Stimulated activated CD8-positive, alpha-beta memory T cell treated with anti-CD3 and anti-CD28 coated beads, Interleukin-2, amount 100 ng/mL, for 1 hour (primary cell): ENCODE results near the gene SORCS2.

Source experiments
- DNase-seq, 2 donors: peaks; one replicate each; pipeline ENCODE4 v3.0.0-alpha.2; 2020; ENCODE audit warnings: low read depth in 2 of 2

SORCS2 gene

DNA sequence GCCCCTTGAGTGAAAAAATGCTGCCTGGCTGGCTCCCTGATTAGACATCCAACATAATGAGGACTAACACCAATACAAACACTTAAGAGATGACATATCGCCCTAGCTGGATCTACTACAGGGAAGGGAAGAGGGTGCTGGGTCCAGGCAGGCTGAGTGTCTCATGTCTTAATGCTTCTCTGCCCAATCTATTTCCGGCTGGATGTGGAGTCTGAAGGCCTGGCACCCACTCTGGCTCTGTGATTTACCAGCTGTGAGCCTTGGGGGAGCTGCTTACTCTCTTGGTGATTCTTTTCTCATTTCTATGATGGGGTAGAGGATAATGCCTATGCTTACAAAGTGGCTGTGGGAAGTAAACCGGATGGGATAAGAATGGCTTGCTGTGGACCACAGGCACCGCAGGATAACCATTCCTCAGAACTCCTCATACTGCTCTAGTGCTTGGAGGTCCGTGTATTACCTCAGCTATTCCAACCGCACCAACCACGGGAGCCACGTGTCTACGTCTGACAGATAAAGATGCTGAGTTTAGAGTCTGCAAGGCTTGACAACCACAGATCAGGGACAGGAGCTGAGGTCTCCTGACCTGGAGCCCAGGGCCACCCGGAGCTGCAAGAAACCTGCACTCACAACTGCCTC, 585.7 kb downstream of the SORCS2 start:
- DNase-seq: no peak

DNA sequence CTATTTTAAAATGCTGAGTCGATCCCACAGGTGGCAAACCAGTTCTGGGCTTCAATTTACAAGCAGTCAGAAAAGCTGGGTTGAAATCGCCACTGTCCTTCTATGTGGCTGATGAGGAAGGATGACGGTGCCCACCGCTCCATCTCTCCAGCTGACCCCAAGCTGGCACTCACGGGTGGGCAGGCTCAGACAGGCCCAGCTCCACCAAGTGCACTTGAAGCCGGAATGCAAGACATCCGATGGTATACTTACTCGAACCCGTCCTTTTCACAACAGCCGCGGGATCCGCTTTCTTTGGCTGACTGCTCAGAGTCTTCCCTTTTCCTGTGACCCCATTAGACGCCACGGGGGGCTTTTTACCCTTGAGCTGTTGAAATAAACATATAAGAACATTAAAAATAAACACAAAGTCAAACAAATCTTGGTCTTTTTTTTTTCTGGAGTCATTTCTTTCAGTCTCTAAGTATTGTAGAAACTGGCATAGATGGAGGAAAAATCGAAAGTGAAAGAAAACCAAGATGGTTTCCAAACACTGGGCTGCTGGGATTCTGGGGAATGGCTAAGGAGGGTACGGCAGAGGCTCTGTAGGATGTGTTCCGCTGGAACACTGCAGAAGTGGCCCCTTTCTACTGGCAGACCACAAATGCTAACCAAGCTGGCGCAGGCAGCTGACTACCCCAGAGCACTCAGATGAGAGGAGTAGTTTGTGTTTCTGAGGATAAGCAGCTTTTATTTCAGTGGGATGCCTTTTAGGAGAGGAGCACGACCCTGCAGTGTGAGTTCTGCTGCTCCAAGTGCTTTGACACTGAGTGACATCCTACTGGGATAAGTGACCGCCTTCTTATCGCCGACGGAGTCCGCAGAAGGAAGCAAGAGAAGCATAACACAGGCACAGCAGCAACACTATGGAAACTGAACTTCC, 586.4 kb downstream of the SORCS2 start:
- no peak for DNase-seq

DNA sequence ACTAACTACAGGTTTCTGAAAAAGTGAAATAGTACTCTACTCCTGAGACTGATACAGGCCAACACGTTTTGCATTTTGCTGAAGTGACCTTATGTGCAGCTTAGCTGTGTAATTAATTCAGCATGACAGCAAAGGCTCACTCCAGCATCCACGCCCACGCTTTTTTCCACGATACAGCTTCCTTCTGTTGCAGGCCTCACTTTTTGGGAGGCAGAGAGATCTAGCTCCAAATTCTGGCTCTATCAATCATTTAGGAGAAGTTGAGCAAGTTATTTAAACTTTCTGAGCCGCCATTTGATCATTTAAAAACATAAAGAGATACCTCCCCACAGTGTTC, 587.1 kb downstream of the SORCS2 start:
- DNase-seq: no peak

DNA sequence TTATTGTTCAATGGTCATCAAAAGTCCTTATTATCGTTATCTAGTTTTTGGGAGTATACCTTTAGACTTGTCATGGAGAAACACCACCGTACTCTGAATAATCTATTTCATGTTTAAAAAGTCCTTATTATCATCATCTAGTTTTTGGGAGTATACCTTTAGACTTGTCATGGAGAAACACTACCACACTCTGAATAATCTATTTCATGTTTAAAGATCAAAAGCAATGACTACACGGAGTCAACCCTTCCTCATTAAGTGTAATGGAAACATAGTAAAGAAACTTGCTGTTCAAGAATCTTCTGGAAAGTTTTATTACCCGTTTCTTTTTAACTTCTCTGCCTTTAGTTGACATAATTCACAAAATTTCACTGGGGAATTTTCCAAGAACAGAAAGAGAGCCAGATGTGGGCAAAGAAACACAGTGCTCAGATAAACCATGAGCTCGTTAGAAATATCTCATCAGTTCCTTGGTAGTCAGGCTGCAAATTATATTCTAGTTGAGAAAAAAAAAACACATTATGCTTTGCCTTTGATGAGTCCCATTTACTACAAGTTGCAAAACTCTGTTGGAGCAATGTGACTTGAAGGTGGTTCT, 588.5 kb downstream of the SORCS2 start:
- DNase-seq: no peak

DNA sequence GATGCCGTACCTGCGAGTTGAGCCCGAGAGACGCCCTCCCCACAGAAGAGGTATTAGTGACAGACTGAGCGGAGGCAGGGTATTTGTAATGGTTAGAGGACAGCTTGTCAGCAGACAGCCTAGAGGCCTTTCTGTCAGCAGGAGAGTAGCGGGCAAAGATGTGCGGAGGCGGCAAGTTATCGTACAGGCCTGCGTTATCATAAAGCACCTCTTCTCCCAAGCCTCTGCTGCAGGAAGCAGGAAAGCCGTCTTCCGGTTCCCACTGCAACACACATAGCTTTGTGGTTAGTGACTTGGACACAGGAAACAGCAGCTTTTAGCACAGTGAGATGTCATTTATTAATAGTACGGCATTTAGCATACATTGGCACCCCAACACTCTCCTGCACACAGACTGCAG, 589.0 kb downstream of the SORCS2 start:
- DNase-seq: no peak

DNA sequence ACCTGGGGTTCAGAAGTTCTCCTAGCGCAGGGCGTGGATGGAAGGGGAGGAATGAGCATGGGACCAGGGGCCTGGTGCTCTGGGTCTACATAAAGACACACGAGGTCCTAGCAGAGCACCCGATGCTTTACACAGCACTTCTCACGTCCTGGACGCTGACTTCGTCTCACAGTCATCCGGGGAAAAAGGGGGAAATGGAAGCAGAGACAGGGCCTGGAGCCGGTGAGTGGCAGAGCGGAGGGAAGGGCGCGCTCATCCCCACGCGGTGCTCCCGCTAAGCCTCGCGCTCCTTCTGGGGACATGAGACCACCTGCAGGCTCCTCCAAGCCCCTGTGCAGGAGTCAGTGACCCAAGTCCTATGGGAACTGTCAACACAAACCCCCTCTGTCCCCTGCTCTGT, 589.7 kb downstream of the SORCS2 start:
- no peak for DNase-seq

DNA sequence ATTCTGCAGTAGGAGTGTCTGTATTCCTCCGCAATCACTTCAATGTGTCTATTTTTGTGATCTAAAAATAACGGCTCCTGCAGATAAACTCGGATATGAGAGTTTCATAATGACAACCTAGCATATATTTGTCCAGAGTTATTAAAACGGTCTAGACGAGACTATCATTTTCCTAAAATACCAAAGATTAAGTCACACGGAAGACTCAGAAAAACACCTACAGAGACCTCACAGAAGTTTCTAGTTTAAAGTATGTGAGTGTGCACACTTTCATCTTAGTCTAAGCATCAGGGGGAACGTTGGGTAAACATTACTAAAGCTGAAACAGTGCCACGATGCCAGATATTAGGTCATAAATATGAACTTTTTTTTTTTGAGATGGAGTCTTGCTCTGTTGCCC, 590.4 kb downstream of the SORCS2 start:
- no peak for DNase-seq

DNA sequence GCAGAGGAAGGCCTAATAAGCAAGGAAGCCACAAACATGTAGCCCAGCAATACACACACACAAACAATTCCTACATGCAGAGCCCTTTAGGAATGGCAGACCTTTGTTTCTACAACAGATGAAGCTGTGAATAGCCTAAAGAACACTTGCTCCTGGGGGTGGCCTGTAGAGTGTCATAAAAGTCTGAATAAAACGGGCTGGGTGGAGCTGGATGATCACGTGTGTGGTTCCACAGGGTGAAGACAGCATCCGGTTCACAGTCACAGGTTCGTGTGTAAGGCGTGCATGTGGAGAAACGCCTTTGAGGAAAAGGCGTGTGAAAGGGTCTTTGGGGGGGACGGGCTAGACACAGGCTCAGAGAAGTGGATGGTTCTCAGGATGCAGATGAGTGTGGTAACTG, 591.2 kb downstream of the SORCS2 start:
- DNase-seq: no peak

DNA sequence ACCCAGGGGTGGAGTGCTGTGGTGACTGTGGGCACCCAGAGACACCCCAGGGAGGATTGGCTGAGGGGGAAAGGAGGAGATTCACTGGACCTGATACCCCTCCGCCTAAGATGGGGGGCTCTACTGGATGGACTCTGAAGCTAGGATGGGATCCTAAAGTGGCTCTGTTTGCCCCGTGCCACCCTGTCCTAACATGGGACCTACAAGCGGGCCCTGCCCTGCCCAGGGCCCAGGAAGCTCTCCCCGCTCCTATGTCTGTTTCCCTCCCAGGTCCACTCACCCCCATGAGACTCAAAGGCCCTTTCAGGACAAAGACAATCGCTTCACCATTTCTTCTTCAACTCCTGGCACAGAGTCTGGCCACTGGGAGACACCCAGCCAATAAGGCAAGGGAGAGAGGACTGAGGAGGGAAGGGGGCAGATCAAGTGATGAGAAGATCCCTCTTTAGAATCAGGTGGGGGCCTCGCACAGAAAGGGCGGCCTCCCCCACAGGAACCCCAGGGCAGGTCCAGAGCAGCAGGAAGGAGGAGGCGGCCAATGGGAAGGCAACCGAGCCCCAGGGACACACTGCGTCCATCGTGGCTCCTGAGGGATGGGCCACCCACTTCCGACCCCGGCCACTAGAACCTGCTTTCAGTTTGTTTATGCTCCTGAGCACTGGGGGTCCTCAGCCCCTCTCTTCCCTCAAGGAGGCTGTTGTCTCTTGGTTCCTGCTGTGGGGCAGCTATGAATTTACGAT, 592.0 kb downstream of the SORCS2 start:
- DNase-seq: no peak

DNA sequence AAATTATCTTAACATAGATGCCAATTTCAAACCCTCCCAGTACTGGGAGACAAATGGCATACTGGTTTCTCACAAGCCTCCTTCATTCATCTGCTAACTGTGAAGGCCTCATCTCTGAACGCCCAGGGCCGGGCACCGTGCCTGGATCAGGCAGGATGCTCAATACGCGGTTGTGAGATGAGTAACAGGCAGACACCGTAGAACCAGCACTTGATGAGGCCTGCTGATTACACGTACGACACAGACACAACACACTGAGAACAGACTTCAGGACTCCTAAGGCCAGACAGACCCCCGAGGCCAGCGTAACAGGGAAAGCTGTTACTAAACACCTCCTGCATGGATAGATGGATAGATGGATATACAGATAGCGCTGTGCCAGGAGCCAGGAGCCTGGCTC, 592.7 kb downstream of the SORCS2 start:
- no peak for DNase-seq

DNA sequence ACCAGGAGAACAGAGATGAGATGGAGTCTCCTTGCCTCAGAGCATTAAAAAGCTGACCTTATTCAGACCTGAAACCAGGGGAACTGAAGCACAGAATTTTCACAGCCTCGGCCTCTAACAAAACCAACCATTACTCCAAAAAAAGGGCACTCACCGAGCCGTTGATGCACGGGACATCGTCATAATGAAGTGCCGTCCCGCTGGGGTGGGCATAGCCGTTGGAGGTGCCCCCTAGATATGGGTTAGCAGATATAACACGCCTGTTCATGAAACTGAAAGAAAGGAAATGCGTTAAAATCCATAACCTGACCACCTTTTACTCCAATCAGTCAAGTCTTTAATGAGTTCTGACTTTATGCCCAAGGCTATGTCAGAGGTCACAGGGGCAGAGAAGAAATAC, 593.7 kb downstream of the SORCS2 start:
- no peak for DNase-seq

DNA sequence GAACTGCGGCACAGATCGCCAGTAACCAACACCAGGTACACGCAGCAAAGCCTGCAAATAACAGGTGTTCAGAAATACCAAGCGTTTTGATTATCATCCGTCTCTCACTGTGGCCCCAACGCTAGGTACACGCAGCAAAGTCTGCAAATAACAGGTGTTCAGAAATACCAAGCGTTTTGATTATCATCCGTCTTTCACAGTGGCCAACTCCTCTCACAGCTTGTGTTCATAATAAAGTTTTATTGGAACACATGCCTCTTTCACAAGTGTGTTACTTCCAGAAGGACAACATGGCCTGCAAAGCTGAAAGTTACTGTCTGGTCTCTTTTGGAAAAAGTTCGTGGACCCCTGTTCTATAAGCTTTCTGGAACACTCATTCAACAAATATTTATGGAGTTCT, 594.2 kb downstream of the SORCS2 start:
- no peak for DNase-seq

DNA sequence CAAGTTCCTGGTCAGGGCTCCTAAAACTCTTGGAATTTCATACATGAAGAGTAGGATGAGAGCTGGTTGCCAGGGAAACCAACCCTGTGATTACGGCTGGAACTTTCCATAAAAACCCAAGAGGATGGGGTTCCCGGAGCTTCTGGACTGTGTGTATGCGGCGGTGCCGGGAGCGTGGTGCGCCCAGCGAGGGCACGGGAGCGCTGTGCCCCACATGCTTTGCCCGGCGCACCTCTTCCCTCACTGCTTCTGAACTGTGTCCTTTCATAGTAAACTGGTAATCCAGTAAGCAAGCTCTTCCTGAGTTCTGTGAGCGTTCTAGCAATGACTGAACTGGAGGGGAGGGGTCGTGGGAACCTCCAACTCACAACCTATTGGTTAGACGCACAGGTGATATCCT, 594.7 kb downstream of the SORCS2 start:
- no peak for DNase-seq

DNA sequence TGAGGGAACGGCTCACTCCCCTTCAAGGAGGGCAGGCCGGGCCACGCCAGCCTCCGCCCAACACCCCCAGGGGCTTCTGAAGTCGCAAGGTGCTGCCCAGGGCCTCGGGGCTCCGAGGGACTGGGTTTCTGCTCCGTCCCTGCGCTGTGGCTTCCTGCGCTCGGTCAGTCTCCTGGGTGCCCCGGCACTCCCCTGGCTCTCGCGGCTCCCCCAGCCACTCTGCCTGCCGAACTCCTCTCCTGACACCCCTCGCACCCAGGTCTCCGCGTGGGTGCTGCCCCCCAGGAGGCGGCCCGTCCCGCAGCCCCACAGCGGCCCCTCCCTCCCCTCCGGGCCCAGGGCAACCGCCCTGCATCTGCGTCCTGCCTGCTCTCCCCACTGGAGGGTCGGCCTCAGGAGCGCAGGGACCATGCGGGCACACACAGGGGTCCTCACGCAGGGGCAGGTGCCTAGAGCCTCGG, 595.4 kb downstream of the SORCS2 start:
- DNase-seq: no peak

DNA sequence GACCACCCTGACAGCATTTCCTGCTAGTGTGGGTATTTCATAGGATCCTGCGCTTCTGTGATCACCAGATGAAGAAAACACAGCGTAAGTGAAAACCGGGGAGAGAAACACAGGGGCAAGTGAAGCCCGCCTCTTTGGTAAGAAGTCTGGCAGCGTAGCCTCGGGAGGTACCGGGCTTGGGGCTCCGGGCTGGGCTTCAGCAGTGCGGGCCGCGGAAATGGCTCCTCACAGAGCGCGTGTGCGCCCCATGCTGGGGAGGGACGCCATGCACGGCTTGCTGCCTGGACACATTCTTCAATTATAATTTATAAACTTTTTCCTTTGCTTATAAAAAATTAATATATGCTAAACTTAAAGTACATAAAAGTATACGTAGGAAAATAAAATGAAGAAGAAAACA, 595.9 kb downstream of the SORCS2 start:
- DNase-seq: no peak

DNA sequence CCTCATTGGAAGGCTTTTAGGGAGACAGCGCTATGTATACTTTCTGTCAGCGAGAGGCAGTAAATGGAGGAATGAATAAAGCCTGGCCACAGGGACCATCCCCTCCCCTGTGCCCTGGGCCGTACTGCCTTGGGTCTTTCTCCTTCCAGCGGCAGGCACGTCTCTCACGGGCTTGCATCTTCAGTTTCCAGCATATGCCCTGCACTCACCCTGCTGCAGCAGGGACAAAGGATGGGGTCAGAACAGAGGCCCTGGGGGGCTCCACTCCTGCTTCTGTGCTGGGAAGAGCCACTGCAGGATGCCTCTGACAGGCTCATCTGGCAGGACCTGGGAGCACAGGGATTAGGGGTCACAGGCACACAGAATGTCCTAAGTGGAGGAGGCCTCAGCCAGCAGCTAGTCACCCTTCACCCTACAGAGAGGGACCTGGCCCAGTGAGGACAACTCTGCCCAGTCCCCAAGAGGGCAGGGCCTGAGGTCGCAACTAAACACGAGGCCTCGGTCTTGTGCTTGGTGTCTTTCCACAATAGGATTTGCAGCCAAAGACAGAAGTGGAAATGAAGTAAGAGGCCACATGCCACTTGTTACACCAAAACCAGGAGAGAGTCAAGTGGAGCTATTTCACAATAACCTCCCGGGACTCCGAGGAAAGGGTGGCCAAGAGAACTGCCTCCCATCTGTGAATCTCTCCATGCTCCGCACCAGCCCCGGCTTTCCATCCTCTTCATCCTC, 596.5 kb downstream of the SORCS2 start:
- DNase-seq: no peak

DNA sequence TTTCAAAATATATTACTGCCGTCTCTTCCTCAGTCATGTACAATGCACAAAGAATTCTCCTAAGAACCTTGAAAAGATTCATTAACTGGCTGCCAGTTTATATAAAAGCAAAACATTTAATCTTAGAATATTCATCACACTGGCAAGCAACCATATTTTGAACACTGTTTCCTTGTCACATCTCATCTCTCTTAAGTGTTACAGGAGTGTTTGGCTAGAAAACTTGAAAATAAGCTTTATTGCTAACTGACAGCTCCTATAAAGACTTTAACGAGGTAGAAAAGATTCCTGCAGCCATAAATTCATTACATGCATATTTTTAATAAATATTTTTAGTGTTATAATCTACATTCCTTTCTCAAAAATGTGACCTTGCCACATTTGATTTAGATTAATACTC, 597.7 kb downstream of the SORCS2 start:
- DNase-seq: no peak

DNA sequence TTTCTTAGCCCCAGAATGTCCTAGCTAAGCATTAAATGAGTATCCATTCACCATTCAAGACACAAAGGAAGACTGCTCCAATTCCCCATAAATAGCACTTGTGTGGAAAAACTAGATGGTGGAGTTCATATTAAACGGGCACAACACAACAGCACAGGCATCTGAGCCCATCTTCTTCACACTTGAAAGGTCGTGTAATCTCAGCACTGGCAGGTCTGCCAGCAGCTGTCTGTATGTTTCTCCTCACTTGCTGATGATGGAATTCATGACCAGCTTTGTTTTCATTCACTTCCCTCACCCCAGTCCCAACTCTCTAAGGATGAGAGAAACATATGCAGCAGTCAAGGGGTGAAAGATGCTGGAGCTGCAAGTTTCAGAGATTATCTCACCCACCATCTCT, 598.7 kb downstream of the SORCS2 start:
- DNase-seq: no peak
